GM12878 (cell line): Measurements from ENCODE around the gene NOD1. TPM values are rescaled to one million over a fixed set of nuclear protein-coding genes. Genes with fewer than 3 reads are reported as not detected.

Experiments used
- ATAC-seq: fragments of 200-7000 bp; cut with Tn5 transposase; 3 replicates; pipeline ENCODE4 v1.9.1; 2020; ENCODE audit warnings: mild to moderate bottlenecking, moderate library complexity
- BruUV-seq: library from RNA; stranded (reverse); fragments of 400-500 nt; replicated peaks from 2 replicates; lab custom pipeline; 2021; lab: Mats Ljungman, UMichigan
- CTCF ChIA-PET: fragments of 300-600 bp; sonication (Branson Sonifier 250); formaldehyde crosslinking; extraction: SDS; loops from one replicate; lab custom pipeline; 2021; ENCODE audit warnings: inconsistent platforms; lab: Yijun Ruan, JAX
- POLR2A ChIA-PET: fragments of 350-600 bp; formaldehyde crosslinking; extraction: SDS; loops from one replicate; lab custom pipeline; 2021; ENCODE audit warnings: inconsistent platforms; lab: Charles Lee
- RAD21 ChIA-PET: fragments of 300-600 bp; sonication (Branson Sonifier 250); formaldehyde crosslinking; loops from one replicate; lab custom pipeline; 2023; ENCODE audit warnings: antibody characterized with exemption; ENCODE audit not compliant: unreplicated experiment; lab: Charles Lee
- SMC1A ChIA-PET: fragments of 300-600 bp; sonication (Branson Sonifier 250); formaldehyde crosslinking; loops from one replicate; lab custom pipeline; 2023; ENCODE audit not compliant: unreplicated experiment, uncharacterized antibody; lab: Charles Lee
- DNase-seq: peaks from one replicate; pipeline ENCODE4 v3.0.0-alpha.2; 2011; ENCODE audit warnings: low read depth, low spot score
- FAIRE-seq: peaks from 3 replicates; lab custom pipeline; 2011; peaks lifted over from hg19 to GRCh38; lab: Jason Lieb, UNC
- H2AFZ ChIP-seq: 2 replicates; pipeline ENCODE4 v1.6.0; 2011; ENCODE audit warnings: low read depth, low read length, control low read depth; ENCODE audit not compliant: control insufficient read depth
- H3K27ac ChIP-seq: 2 replicates; pipeline ENCODE4 v1.5.1; 2011; ENCODE audit warnings: control low read depth; ENCODE audit not compliant: control insufficient read depth, insufficient read depth
- H3K27me3 ChIP-seq, 2 experiments: replicated peaks in 1 of 2; 2 replicates each; pipeline versions ENCODE4 v1.6.0 to v1.6.1; 2011; ENCODE audit warnings: low read length in 1 of 2; ENCODE audit not compliant: control insufficient read depth in 2 of 2, insufficient read depth in 2 of 2
- H3K36me3 ChIP-seq, 2 experiments: 2 replicates each; pipeline ENCODE4 v1.5.1; 2011; ENCODE audit warnings: low read length in 1 of 2; ENCODE audit not compliant: control insufficient read depth in 2 of 2, insufficient read depth in 2 of 2
- H3K4me1 ChIP-seq: 2 replicates; pipeline ENCODE4 v1.6.1; 2011; ENCODE audit warnings: mild to moderate bottlenecking, low read length, moderate library complexity, mixed read lengths; ENCODE audit not compliant: control insufficient read depth, insufficient read depth
- H3K4me2 ChIP-seq: 2 replicates; pipeline ENCODE4 v1.6.0; 2011; ENCODE audit warnings: control low read depth; ENCODE audit not compliant: control insufficient read depth, insufficient read depth
- H3K4me3 ChIP-seq: fragments of 200-600 bp; sonication (generic); 2 replicates; pipeline ENCODE4 v1.5.1; 2016
- H3K79me2 ChIP-seq: 2 replicates; pipeline ENCODE4 v1.6.0; 2011; ENCODE audit warnings: low read length; ENCODE audit not compliant: control insufficient read depth, insufficient read depth
- H3K9ac ChIP-seq: 2 replicates; pipeline ENCODE4 v1.8.0; 2011; ENCODE audit warnings: low read length, control low read depth, mixed read lengths; ENCODE audit not compliant: control insufficient read depth, insufficient read depth
- H3K9me3 ChIP-seq: replicated peaks from 3 replicates; pipeline ENCODE4 v1.5.1; 2011; ENCODE audit warnings: mild to moderate bottlenecking, low read length; ENCODE audit not compliant: control insufficient read depth, insufficient read depth
- H4K20me1 ChIP-seq: 2 replicates; pipeline ENCODE4 v1.6.0; 2011; ENCODE audit not compliant: control insufficient read depth, insufficient read depth
- DPF2 ChIP-seq: fragments of 450-650 bp; IDR thresholded peaks from 2 replicates; pipeline ENCODE4 v1.6.1; 2017; ENCODE audit warnings: mild to moderate bottlenecking
- IKZF2 ChIP-seq, 2 experiments: fragments of 450-650 bp; IDR thresholded peaks; 2 replicates each; pipeline ENCODE4 v1.6.1; 2017; ENCODE audit warnings: mild to moderate bottlenecking in 2 of 2, moderate library complexity in 2 of 2
- JUND ChIP-seq: IDR thresholded peaks from 2 replicates; pipeline ENCODE4 v1.6.1; 2012; ENCODE audit warnings: low read depth, mild to moderate bottlenecking, low read length, improper control_type of control experiment, moderate library complexity
- KLF5 ChIP-seq: fragments of 450-650 bp; IDR thresholded peaks from 2 replicates; pipeline ENCODE4 v1.6.1; 2014; ENCODE audit warnings: mild to moderate bottlenecking; ENCODE audit not compliant: partially characterized antibody
- LARP7 ChIP-seq: fragments of 450-650 bp; IDR thresholded peaks from 2 replicates; pipeline ENCODE4 v1.6.1; 2017; ENCODE audit warnings: mild to moderate bottlenecking
- MEF2A ChIP-seq: IDR thresholded peaks from 2 replicates; pipeline ENCODE4 v1.6.1; 2011; ENCODE audit warnings: low read depth, mild to moderate bottlenecking, low read length, moderate library complexity; ENCODE audit not compliant: insufficient read depth
- MXI1 ChIP-seq: fragments of 150-350 bp; IDR thresholded peaks from 2 replicates; pipeline ENCODE4 v1.6.1; 2011; ENCODE audit warnings: low read depth, mild to moderate bottlenecking, inconsistent platforms, low read length, improper control_type of control experiment
- NFYA ChIP-seq: IDR thresholded peaks from 2 replicates; pipeline ENCODE4 v1.6.1; 2011; ENCODE audit warnings: low read depth, mild to moderate bottlenecking, low read length, improper control_type of control experiment, borderline replicate concordance
- RUNX3 ChIP-seq: IDR thresholded peaks from 2 replicates; pipeline ENCODE4 v1.6.1; 2012; ENCODE audit warnings: low read length, inconsistent platforms
- USF1 ChIP-seq: IDR thresholded peaks from 2 replicates; pipeline ENCODE4 v1.6.1; 2011; ENCODE audit warnings: borderline replicate concordance, low read depth, mild to moderate bottlenecking, moderate library complexity, mixed read lengths, low read length; ENCODE audit not compliant: insufficient read depth; ENCODE audit errors: extremely low read length
- WGBS: methylation state at CpG from one replicate; pipeline ENCODE4 v1.1.6; 2016; ENCODE audit warnings: low lambda C conversion rate; ENCODE audit not compliant: insufficient replicate concordance, insufficient coverage; ENCODE audit errors: missing lambda C conversion rate; 5-methylcytosine and 5-hydroxymethylcytosine counted together
- in situ Hi-C: fragments of 300-500 bp; cut with MboI; formaldehyde crosslinking; loops from 9 replicates; pipeline ENCODE4 v1.14.3; 2018; ENCODE audit warnings: mixed read lengths
- intact Hi-C: fragments of 100-400 bp; cut with micrococcal nuclease; formaldehyde crosslinking; loops from one replicate; pipeline ENCODE4 v1.14.2; 2022; ENCODE audit not compliant: unreplicated experiment
- polyA plus RNA-seq, 11 experiments: library from polyadenylated mRNA; depleted of rRNA in 4 of 11; unstranded in 6 of 11; stranded (reverse) in 5 of 11; fragments of >200 nt; fragmentation: Nextera tagmentation in 4 of 11; fragmentation: Illumina TruSeq in 1 of 11; extraction: Ambion mirVana in 4 of 11; extraction: Trizol in 1 of 11; gene quantifications; 1 replicate in 1 of 11; 2 replicates in 10 of 11; pipeline versions ENCODE4 v1.2.1 to v1.2.3, GENCODE V29; 2011 to 2016; ENCODE audit warnings: inconsistent platforms in 2 of 11, missing spikeins in 2 of 11, low read depth in 1 of 11
- total RNA-seq, 4 experiments: library from RNA; depleted of rRNA in 3 of 4; stranded (reverse); fragments of >200 nt in 3 of 4; fragmentation: Illumina TruSeq in 1 of 4; extraction: Trizol in 1 of 4; gene quantifications; 2 replicates each; pipeline versions ENCODE4 v1.2.1 to v1.2.3, GENCODE V29; 2013 to 2021

The NOD1 gene
- total and polyA plus RNA-seq, 10 of the 15 experiments (the other 5 are each of a cell fraction or from before 2014, with no cell fraction given), result 1.8 to 14.6 (median 8.9) TPM

- FAIRE-seq, result no peak
- in situ Hi-C loops, result no loop called here
Measured at GRCh38 chr7:30429156-30429530, 49.4 kb downstream of the NOD1 start.

GRCh38 chr7:30428246-30429155 lies 50.1 kb downstream of the NOD1 start:
- ATAC-seq (no peak), DNase-seq (no peak)
- Histone ChIP-seq H3K27ac (no peak overlapping the region), H3K4me3 (no peak overlapping the region), H3K36me3 (peaks cover 0 to 2% of the 10 kb centered on the region in 2 experiments; a peak in 2 of 4 replicates), H2AFZ (no peak overlapping the region), H3K4me2 (no peak overlapping the region), H3K9me3 (no peaks in the 10 kb centered on the region), H3K27me3 (no peaks in the 10 kb centered on the region), H3K79me2 (no peaks in the 10 kb centered on the region)
- BruUV-seq, result no TSS peak
- ChIA-PET POLR2A (interaction anchor here (1.3 kb wide), 1 partner anchor 10 kb away, joined by 3 read pairs; no protein-coding TSS in a partner anchor), CTCF (interaction anchor here (0.7 to 1.7 kb wide), 4 partner anchors 18 to 153 kb away, joined by 3 to 5 read pairs (median 4); no protein-coding TSS in a partner anchor)
- no peak for TF ChIP-seq USF1
- no peak for TF ChIP-seq IKZF2 (IDR thresholded peaks at IDR 0.05)
- no peak for TF ChIP-seq LARP7
- no peak for TF ChIP-seq DPF2
- no peak for TF ChIP-seq MXI1
- TF ChIP-seq, all 136 proteins: peak for 0
- peaks cover 10% of the 10 kb centered on the region for H3K4me1 ChIP-seq
- RAD21 ChIA-PET, result no interaction called here
- no peaks in the 10 kb centered on the region for H4K20me1 ChIP-seq
- FAIRE-seq, result no peak
- intact Hi-C loops (no loop called here), in situ Hi-C loops (no loop called here)
- no peak overlapping the region for H3K9ac ChIP-seq
- SMC1A ChIA-PET, result interaction anchor here (1.7 kb wide), 1 partner anchor 152 kb away, joined by 4 read pairs; no protein-coding TSS in a partner anchor
- 81% methylated on average over 7 of the region's 7 CpGs for WGBS

More at GRCh38 chr7:30429156-30429530, 49.4 kb downstream of the NOD1 start:
- Histone ChIP-seq H3K9me3 (no peaks in the 10 kb centered on the region), H3K9ac (no peak overlapping the region), H3K4me1 (peaks cover 16% of the 10 kb centered on the region), H3K27ac (no peak overlapping the region), H3K4me3 (no peak overlapping the region), H2AFZ (no peak overlapping the region), H3K4me2 (no peak overlapping the region), H4K20me1 (no peaks in the 10 kb centered on the region), H3K79me2 (no peaks in the 10 kb centered on the region), H3K27me3 (no peaks in the 10 kb centered on the region), H3K36me3 (peaks cover 0 to 2% of the 10 kb centered on the region in 2 experiments; a peak in 2 of 4 replicates)
- ChIA-PET POLR2A (interaction anchor here (1.3 kb wide), 1 partner anchor 10 kb away, joined by 3 read pairs; no protein-coding TSS in a partner anchor), CTCF (interaction anchor here (0.7 to 1.7 kb wide), 4 partner anchors 18 to 153 kb away, joined by 3 to 5 read pairs (median 4); no protein-coding TSS in a partner anchor), RAD21 (no interaction called here), SMC1A (interaction anchor here (1.4 to 1.7 kb wide), 2 partner anchors 150 to 153 kb away, joined by 3 to 4 read pairs; no protein-coding TSS in a partner anchor)
- TF ChIP-seq JUND (no peak), MEF2A (no peak), KLF5 (no peak), RUNX3 (no peak), NFYA (no peak)
- DNase-seq, result no peak
- 68% methylated on average over 5 of the region's 5 CpGs for WGBS
- no peak for ATAC-seq
- no TSS peak for BruUV-seq
- intact Hi-C loops, result no loop called here
